ENCODE measurements around the gene MINDY4.

MINDY4 gene

GRCh38 chr7:30743371-30744074 is 27.7 kb upstream of the MINDY4 start:
- DNase-seq = peak in 1 of 3 donors; percentile 7

GRCh38 chr7:30744075-30744417 is 27.2 kb upstream of the MINDY4 start:
- no peak for DNase-seq

- no peak for DNase-seq
These were observed 25.8 kb upstream of the MINDY4 start for GRCh38 chr7:30745261-30745941.

- no peak for DNase-seq
These were observed 21.2 kb upstream of the MINDY4 start for GRCh38 chr7:30750010-30750409.

- DNase-seq = no peak
These were observed 20.2 kb upstream of the MINDY4 start for GRCh38 chr7:30750683-30751650.

GRCh38 chr7:30751696-30752273 is 19.4 kb upstream of the MINDY4 start, which contains the start of gene INMT:
Gene INMT, plus strand, starts transcription at chr7:30752135. Its CDS starts 16 bp downstream, at chr7:30752151.
- DNase-seq = no peak

- no peak for DNase-seq
These were observed 18.7 kb upstream of the MINDY4 start for GRCh38 chr7:30752484-30752883.

- DNase-seq = no peak
These were observed 18.2 kb upstream of the MINDY4 start for GRCh38 chr7:30752979-30753378.

- DNase-seq = no peak
These were observed 16.8 kb upstream of the MINDY4 start for GRCh38 chr7:30754315-30754877.

- no peak for DNase-seq
These were observed 15.6 kb upstream of the MINDY4 start for GRCh38 chr7:30755384-30756154.

GRCh38 chr7:30757342-30757692 is 13.9 kb upstream of the MINDY4 start:
- no peak for DNase-seq

GRCh38 chr7:30760514-30761213 is 10.6 kb upstream of the MINDY4 start:
- DNase-seq = no peak

GRCh38 chr7:30761214-30762156 is 9.7 kb upstream of the MINDY4 start:
- no peak for DNase-seq

- DNase-seq = no peak
These were observed 6.9 kb upstream of the MINDY4 start for GRCh38 chr7:30764030-30764975.

- DNase-seq = no peak
These were observed 5.8 kb upstream of the MINDY4 start for GRCh38 chr7:30765408-30765807.

- DNase-seq = no peak
These were observed 408 bp upstream of the MINDY4 start for GRCh38 chr7:30770845-30771173.

- peak; percentile 45 to 72 (median 64) for DNase-seq
These were observed 736 bp downstream of the MINDY4 start for GRCh38 chr7:30771880-30772425.

GRCh38 chr7:30772984-30773383 is 1.8 kb downstream of the MINDY4 start:
- DNase-seq = no peak

- no peak for DNase-seq
These were observed 4.8 kb downstream of the MINDY4 start for GRCh38 chr7:30775992-30776391.
